Lower leg skin (tissue), 3 donors: ENCODE data around the gene MFSD2A.

ENCODE experiments used
- POLR2A ChIP-seq, 2 donors: fragments of 450-650 bp; IDR thresholded peaks; one replicate each; pipeline ENCODE4 v1.6.1; 2016 to 2017; ENCODE audit warnings: antibody characterized with exemption in 2 of 2, mild to moderate bottlenecking in 1 of 2, moderate library complexity in 1 of 2
- TF ChIP-seq, protein P1 (sequence below), 3 donors: fragments of 450-650 bp; IDR thresholded peaks; one replicate each; pipeline ENCODE4 v1.5.1; 2016; ENCODE audit warnings: antibody characterized with exemption in 3 of 3, mild to moderate bottlenecking in 3 of 3, moderate library complexity in 2 of 3

GRCh38 chr1:39919545-39919944 lies 35.4 kb upstream of the MFSD2A start:
- no peak for TF ChIP-seq POLR2A (IDR thresholded peaks at IDR 0.05)
- TF ChIP-seq, protein P1, sequence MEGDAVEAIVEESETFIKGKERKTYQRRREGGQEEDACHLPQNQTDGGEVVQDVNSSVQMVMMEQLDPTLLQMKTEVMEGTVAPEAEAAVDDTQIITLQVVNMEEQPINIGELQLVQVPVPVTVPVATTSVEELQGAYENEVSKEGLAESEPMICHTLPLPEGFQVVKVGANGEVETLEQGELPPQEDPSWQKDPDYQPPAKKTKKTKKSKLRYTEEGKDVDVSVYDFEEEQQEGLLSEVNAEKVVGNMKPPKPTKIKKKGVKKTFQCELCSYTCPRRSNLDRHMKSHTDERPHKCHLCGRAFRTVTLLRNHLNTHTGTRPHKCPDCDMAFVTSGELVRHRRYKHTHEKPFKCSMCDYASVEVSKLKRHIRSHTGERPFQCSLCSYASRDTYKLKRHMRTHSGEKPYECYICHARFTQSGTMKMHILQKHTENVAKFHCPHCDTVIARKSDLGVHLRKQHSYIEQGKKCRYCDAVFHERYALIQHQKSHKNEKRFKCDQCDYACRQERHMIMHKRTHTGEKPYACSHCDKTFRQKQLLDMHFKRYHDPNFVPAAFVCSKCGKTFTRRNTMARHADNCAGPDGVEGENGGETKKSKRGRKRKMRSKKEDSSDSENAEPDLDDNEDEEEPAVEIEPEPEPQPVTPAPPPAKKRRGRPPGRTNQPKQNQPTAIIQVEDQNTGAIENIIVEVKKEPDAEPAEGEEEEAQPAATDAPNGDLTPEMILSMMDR (IDR thresholded peaks at IDR 0.05) = no peak
